K562 (cell line): ENCODE measurements around the gene FARSA. TPM values are rescaled to one million over a fixed set of nuclear protein-coding genes. Genes with fewer than 3 reads are reported as not detected.

ENCODE experiments used
- ATAC-seq: fragments of 200-7000 bp; cut with Tn5 transposase; 3 replicates; pipeline ENCODE4 v1.9.1; 2020; ENCODE audit warnings: moderate library complexity
- BruUV-seq: library from RNA; stranded (reverse); fragments of 400-500 nt; replicated peaks from 2 replicates; lab custom pipeline; 2021; lab: Mats Ljungman, UMichigan
- CTCF ChIA-PET: fragments of 300-600 bp; formaldehyde crosslinking; extraction: SDS; loops from one replicate; lab custom pipeline; 2021; ENCODE audit warnings: low intra/inter-chr PET ratio; lab: Yijun Ruan, JAX
- POLR2A ChIA-PET: fragments of 300-600, 350-650 bp; sonication (Branson Sonifier 250); formaldehyde crosslinking; extraction: SDS; loops from one replicate; lab custom pipeline; 2021; ENCODE audit warnings: antibody characterized with exemption, inconsistent platforms; lab: Yijun Ruan, JAX
- DNase-seq, 4 experiments: peaks; one replicate each; pipeline versions ENCODE4 v3.0.0 to v3.0.0-alpha.2; 2011 to 2018; ENCODE audit warnings: low spot score in 3 of 4, mixed read lengths in 3 of 4; ENCODE audit errors: extremely low read depth in 1 of 4
- FAIRE-seq: peaks from 2 replicates; lab custom pipeline; 2011; peaks lifted over from hg19 to GRCh38; lab: Jason Lieb, UNC
- H2AFZ ChIP-seq: 2 replicates; pipeline ENCODE4 v1.6.0; 2011; ENCODE audit warnings: low read depth, low read length, control low read depth, inconsistent platforms
- H3K27ac ChIP-seq: fragments of 200-600 bp; 3 replicates; pipeline ENCODE4 v1.8.0; 2011; ENCODE audit warnings: low read depth, mild to moderate bottlenecking, control low read depth, inconsistent platforms, low read length, moderate library complexity, mixed read lengths; ENCODE audit errors: extremely low read depth
- H3K27me3 ChIP-seq, 2 experiments: fragments of 300-600 bp in 1 of 2; 2 replicates in 1 of 2; 3 replicates in 1 of 2; pipeline versions ENCODE4 v1.6.0 to v1.8.0; 2011; ENCODE audit warnings: inconsistent platforms in 2 of 2, low read length in 2 of 2, mild to moderate bottlenecking in 1 of 2, mixed read lengths in 1 of 2, moderate library complexity in 1 of 2; ENCODE audit not compliant: control insufficient read depth in 2 of 2, insufficient read depth in 2 of 2
- H3K36me3 ChIP-seq: fragments of 300-600 bp; 3 replicates; pipeline ENCODE4 v1.8.0; 2011; ENCODE audit warnings: mild to moderate bottlenecking, low read length, inconsistent platforms; ENCODE audit not compliant: control insufficient read depth, insufficient read depth
- H3K4me1 ChIP-seq, 2 experiments: fragments of 200-600 bp in 1 of 2; replicated peaks in 1 of 2; 2 replicates in 1 of 2; 3 replicates in 1 of 2; pipeline versions ENCODE4 v1.5.1 to v1.8.0; 2011; ENCODE audit warnings: inconsistent platforms in 2 of 2, low read length in 2 of 2, mild to moderate bottlenecking in 1 of 2, mixed read lengths in 1 of 2, moderate library complexity in 1 of 2; ENCODE audit not compliant: control insufficient read depth in 2 of 2, insufficient read depth in 2 of 2
- H3K4me2 ChIP-seq: 2 replicates; pipeline ENCODE4 v1.6.1; 2011; ENCODE audit warnings: low read length, control low read depth, inconsistent platforms, mixed read lengths; ENCODE audit not compliant: insufficient read depth
- H3K4me3 ChIP-seq: fragments of 200-600 bp; sonication (generic), shearing (Covaris generic); 2 replicates; pipeline ENCODE4 v1.5.1; 2016; ENCODE audit warnings: control low read depth, inconsistent platforms
- H3K79me2 ChIP-seq: fragments of 200-600 bp; 3 replicates; pipeline ENCODE4 v1.8.0; 2011; ENCODE audit warnings: low read length, inconsistent platforms; ENCODE audit not compliant: control insufficient read depth, insufficient read depth
- H3K9ac ChIP-seq, 2 experiments: 2 replicates each; pipeline versions ENCODE4 v1.6.0 to v1.6.1; 2011; ENCODE audit warnings: low read depth in 2 of 2, low read length in 2 of 2, control low read depth in 1 of 2, inconsistent platforms in 1 of 2, mild to moderate bottlenecking in 1 of 2, mixed read lengths in 1 of 2; ENCODE audit not compliant: insufficient read depth in 1 of 2
- H3K9me1 ChIP-seq: one replicate; pipeline ENCODE4 v1.6.0; 2011; ENCODE audit warnings: inconsistent platforms, mild to moderate bottlenecking, low read length, moderate library complexity; ENCODE audit not compliant: control insufficient read depth, insufficient read depth
- H3K9me3 ChIP-seq: replicated peaks from 2 replicates; pipeline ENCODE4 v1.5.1; 2011; ENCODE audit warnings: low read depth, low read length, inconsistent platforms; ENCODE audit not compliant: control insufficient read depth, insufficient read depth
- H4K20me1 ChIP-seq: replicated peaks from 2 replicates; pipeline ENCODE4 v1.6.1; 2011; ENCODE audit warnings: low read length, inconsistent platforms, mixed read lengths; ENCODE audit not compliant: control insufficient read depth, insufficient read depth
- BHLHE40 ChIP-seq: IDR thresholded peaks from 2 replicates; pipeline ENCODE4 v1.6.1; 2011; ENCODE audit warnings: low read length, improper control_type of control experiment
- CEBPB ChIP-seq: fragments of 450-650 bp; IDR thresholded peaks from 2 replicates; pipeline ENCODE4 v1.6.1; 2016; ENCODE audit warnings: missing genetic modification characterization, missing compliant biosample characterization
- COPS2 ChIP-seq: fragments of 450-650 bp; conservative IDR thresholded peaks from 2 replicates; pipeline ENCODE4 v1.6.1; 2016; ENCODE audit warnings: mild to moderate bottlenecking, moderate library complexity
- DMBX1 ChIP-seq: fragments of 250-450 bp; sonication (Bioruptor Pico); IDR thresholded peaks from 2 replicates; pipeline ENCODE4 v1.8.0; 2022; ENCODE audit warnings: inconsistent platforms, mild to moderate bottlenecking, moderate library complexity, borderline replicate concordance
- GMEB1 ChIP-seq: fragments of 250-450 bp; sonication (Bioruptor Pico); IDR thresholded peaks from 2 replicates; pipeline ENCODE4 v1.4.0; 2020; ENCODE audit warnings: mild to moderate bottlenecking
- HMGXB4 ChIP-seq: sonication (generic); formaldehyde crosslinking; IDR thresholded peaks from 2 replicates; pipeline ENCODE4 v1.8.1; 2023; ENCODE audit warnings: mild to moderate bottlenecking, missing genetic modification reagents
- IFI16 ChIP-seq: fragments of 250-450 bp; sonication (Bioruptor Pico); IDR thresholded peaks from 2 replicates; pipeline ENCODE4 v2.1.2; 2022; ENCODE audit warnings: mild to moderate bottlenecking, inconsistent platforms
- SMARCE1 ChIP-seq: fragments of 450-650 bp; IDR thresholded peaks from 2 replicates; pipeline ENCODE4 v1.7.1; 2016; ENCODE audit warnings: mild to moderate bottlenecking
- TCF7 ChIP-seq: sonication (generic); IDR thresholded peaks from 2 replicates; pipeline ENCODE4 v1.6.1; 2016; ENCODE audit warnings: antibody characterized with exemption, borderline replicate concordance
- TFAM ChIP-seq: fragments of 250-450 bp; sonication (Bioruptor Pico); conservative IDR thresholded peaks from 2 replicates; pipeline ENCODE4 v1.5.0; 2021; ENCODE audit warnings: mild to moderate bottlenecking, moderate library complexity
- TSHZ1 ChIP-seq: fragments of 250-450 bp; sonication (Bioruptor Pico); IDR thresholded peaks from 2 replicates; pipeline ENCODE4 v1.4.0; 2020; ENCODE audit warnings: mild to moderate bottlenecking, moderate library complexity
- YBX1 ChIP-seq: fragments of 450-650 bp; IDR thresholded peaks from 2 replicates; pipeline ENCODE4 v1.7.1; 2016; ENCODE audit warnings: mild to moderate bottlenecking
- ZKSCAN8 ChIP-seq: fragments of 200-800 bp; sonication (Bioruptor generic); IDR thresholded peaks from 2 replicates; pipeline ENCODE4 v1.6.1; 2016; ENCODE audit warnings: missing genetic modification characterization, missing compliant biosample characterization
- ZNF146 ChIP-seq: IDR thresholded peaks from one replicate; pipeline ENCODE4 v1.6.1; 2018; ENCODE audit warnings: missing compliant biosample characterization; ENCODE audit not compliant: unreplicated experiment
- ZNF551 ChIP-seq: fragments of 250-450 bp; sonication (Bioruptor Pico); IDR thresholded peaks from 2 replicates; pipeline ENCODE4 v1.5.0; 2021; ENCODE audit warnings: mild to moderate bottlenecking, moderate library complexity
- ZNF586 ChIP-seq: fragments of 450-650 bp; formaldehyde crosslinking; conservative IDR thresholded peaks from 2 replicates; pipeline ENCODE4 v1.4.0; 2020; ENCODE audit warnings: mild to moderate bottlenecking, moderate library complexity
- WGBS: fragments of 100-300 bp; shearing (Covaris generic); methylation state at CpG from one replicate; pipeline ENCODE4 v1.1.6; 2016; ENCODE audit warnings: low coverage, mixed read lengths; ENCODE audit not compliant: insufficient coverage; ENCODE audit errors: missing lambda C conversion rate; 5-methylcytosine and 5-hydroxymethylcytosine counted together
- in situ Hi-C: fragments of 300-500 bp; cut with MboI; formaldehyde crosslinking; loops from 4 replicates; pipeline ENCODE4 v1.15.0; 2018; ENCODE audit warnings: inconsistent platforms, mixed read lengths
- intact Hi-C: fragments of 100-400 bp; cut with micrococcal nuclease; formaldehyde crosslinking; loops from 2 replicates; pipeline ENCODE4 v1.14.2; 2022
- polyA plus RNA-seq, 8 experiments: library from polyadenylated mRNA; depleted of rRNA in 4 of 8; stranded (reverse) in 5 of 8; unstranded in 3 of 8; fragments of >200 nt; fragmentation: Nextera tagmentation in 2 of 8; fragmentation: Illumina TruSeq in 1 of 8; extraction: Ambion mirVana in 2 of 8; extraction: Trizol in 1 of 8; gene quantifications; 2 replicates each; pipeline versions ENCODE4 v1.2.1 to v1.2.3, GENCODE V29; 2011 to 2014; ENCODE audit warnings: inconsistent platforms in 1 of 8, missing spikeins in 1 of 8
- total RNA-seq, 7 experiments: library from RNA; depleted of rRNA in 6 of 7; stranded (reverse); fragments of >200 nt in 6 of 7; fragmentation: Illumina TruSeq in 2 of 7; extraction: Trizol in 2 of 7; gene quantifications; 2 replicates each; pipeline versions ENCODE4 v1.2.1 to v1.2.3, GENCODE V29; 2011 to 2021; ENCODE audit warnings: low replicate concordance in 1 of 7

FARSA gene
- total and polyA plus RNA-seq, 9 of the 15 experiments (the other 6 are each of a cell fraction or from before 2014, with no cell fraction given), result 25.2 to 237 (median 89.6) TPM

- no peaks in the 10 kb centered on the region for H3K9me3 ChIP-seq
- peaks cover 17 to 22% of the 10 kb centered on the region in 2 experiments for H3K4me1 ChIP-seq
- H3K27ac ChIP-seq, result peak overlapping the region; percentile 24; the same call in 1 of the 3 replicates
- H3K9ac ChIP-seq, result peak overlapping the region in 1 of 2 experiments; percentile 59; a peak in 2 of 4 replicates
- WGBS, result 65% methylated on average over 11 of the region's 12 CpGs
- ChIA-PET CTCF (no interaction called here), POLR2A (interaction anchor here (0.7 to 2.3 kb wide), 10 partner anchors 12 to 86 kb away, joined by 3 to 7 read pairs (median 3); partner anchors contain the start of genes GCDH and KLF1)
- H3K36me3 ChIP-seq, result no peaks in the 10 kb centered on the region
- FAIRE-seq, result no peak
- H3K4me2 ChIP-seq, result no peak overlapping the region; the same call in 1 of the 2 replicates
- no TSS peak for BruUV-seq
- DNase-seq, result peak in 1 of 4 experiments; percentile 11
- H3K4me3 ChIP-seq, result no peak overlapping the region
- no peaks in the 10 kb centered on the region for H3K9me1 ChIP-seq
- in situ Hi-C loops (no loop called here), intact Hi-C loops (no loop called here)
- ATAC-seq, result peak; percentile 16; the same call in 2 of the 3 replicates
- no peaks in the 10 kb centered on the region for H4K20me1 ChIP-seq
- no peaks in the 10 kb centered on the region for H3K79me2 ChIP-seq
- H2AFZ ChIP-seq, result peak overlapping the region; percentile 77
- H3K27me3 ChIP-seq, result no peaks in the 10 kb centered on the region
- TF ChIP-seq CEBPB (no peak), ZNF146 (CRISPR knock-in tag) (no peak), ZNF586 (CRISPR knock-in tag) (no peak), HMGXB4 (CRISPR knock-in tag) (no peak), SMARCE1 (no peak), TSHZ1 (no peak), IFI16 (CRISPR knock-in tag) (no peak), YBX1 (no peak), COPS2 (no peak), TFAM (no peak), DMBX1 (CRISPR knock-in tag) (no peak), BHLHE40 (no peak), GMEB1 (CRISPR knock-in tag) (no peak), TCF7 (no peak), ZKSCAN8 (CRISPR knock-in tag) (no peak), ZNF551 (CRISPR knock-in tag) (no peak)
Observed at GRCh38 chr19:12913851-12914690, 19.4 kb downstream of the FARSA start.
